Epidermal melanocyte (primary cell): Measurements from ENCODE around the gene GDNF.
"Not testable (repeated sequence)": the region's sequence is repeated elsewhere in the genome, so short reads cannot be mapped to it uniquely, and the experiment has no call there.

Experiments
- DNase-seq: peaks from one replicate; pipeline ENCODE4 v3.0.0; 2011; ENCODE audit warnings: low spot score; ENCODE audit not compliant: insufficient read length

The GDNF gene

GRCh38 chr5:37786416-37786815 is 53.4 kb downstream of the GDNF start:
- no peak for DNase-seq

- DNase-seq, result not testable (repeated sequence)
Measured at GRCh38 chr5:37781409-37781808, 58.4 kb downstream of the GDNF start.

GRCh38 chr5:37777432-37778130 is 62.3 kb downstream of the GDNF start:
- DNase-seq, result no peak

GRCh38 chr5:37776826-37777225 is 63.0 kb downstream of the GDNF start:
- DNase-seq, result no peak

GRCh38 chr5:37774912-37775483 is 64.8 kb downstream of the GDNF start:
- DNase-seq, result no peak

GRCh38 chr5:37773809-37774208 is 66.0 kb downstream of the GDNF start:
- no peak for DNase-seq

GRCh38 chr5:37772255-37772654 is 67.6 kb downstream of the GDNF start:
- no peak for DNase-seq

GRCh38 chr5:37771731-37772130 is 68.1 kb downstream of the GDNF start:
- DNase-seq, result no peak

- no peak for DNase-seq
Measured at GRCh38 chr5:37771203-37771611, 68.6 kb downstream of the GDNF start.

GRCh38 chr5:37770786-37771185 is 69.1 kb downstream of the GDNF start:
- no peak for DNase-seq

GRCh38 chr5:37769840-37770239 is 70.0 kb downstream of the GDNF start:
- DNase-seq, result no peak

- no peak for DNase-seq
Measured at GRCh38 chr5:37769108-37769507, 70.7 kb downstream of the GDNF start.

- no peak for DNase-seq
Measured at GRCh38 chr5:37768371-37768770, 71.5 kb downstream of the GDNF start.

GRCh38 chr5:37767961-37768360 is 71.9 kb downstream of the GDNF start:
- DNase-seq, result no peak

- no peak for DNase-seq
Measured at GRCh38 chr5:37767251-37767650, 72.6 kb downstream of the GDNF start.
